Effector CD8-positive, alpha-beta T cell (primary cell): ENCODE results near the gene TRIM17.

Experiments used
- DNase-seq: peaks from one replicate; lab custom pipeline; 2025; lab: John Stamatoyannopoulos, UW

Gene TRIM17

DNA sequence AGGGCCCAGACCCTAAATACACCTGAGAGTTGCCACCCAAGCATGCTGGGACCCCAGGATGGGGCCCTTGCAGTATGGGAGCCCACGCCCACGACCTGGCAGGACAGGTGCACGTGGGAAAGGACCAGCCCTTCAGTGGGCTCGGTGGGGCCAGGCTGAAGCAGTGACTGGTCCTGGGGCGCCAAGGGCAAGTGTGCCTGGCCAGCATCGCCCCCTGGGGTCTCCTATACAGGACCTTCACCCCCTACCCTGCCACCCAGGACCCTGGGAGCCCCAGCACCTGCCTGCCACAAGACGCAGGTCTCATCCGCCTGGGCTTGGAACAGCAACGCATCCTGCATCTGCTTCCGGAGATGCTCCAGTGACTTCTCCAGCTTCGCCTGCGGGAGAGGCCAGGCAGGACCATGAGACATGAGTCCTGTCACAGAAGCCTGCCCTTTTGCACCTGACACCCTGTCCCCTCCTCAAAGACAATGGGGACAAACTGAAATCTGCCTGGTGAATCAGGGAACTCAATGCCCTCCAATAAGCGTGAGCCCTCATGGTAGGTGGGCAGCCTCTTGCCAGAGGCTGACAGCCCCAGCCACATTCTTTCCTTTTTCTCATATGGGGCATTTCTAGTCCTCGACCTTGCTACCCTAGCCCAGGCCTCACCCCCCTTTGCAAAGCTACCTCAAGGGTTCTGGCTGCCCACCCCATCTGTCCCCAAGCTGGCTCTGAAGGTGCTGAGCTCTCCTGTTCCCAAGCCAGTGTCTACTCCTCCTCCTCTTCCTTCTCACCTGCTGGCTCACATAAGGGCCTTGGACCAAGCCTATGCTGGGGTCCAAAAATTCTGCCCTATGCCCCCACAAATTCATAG lies 14.7 kb downstream of the TRIM17 start:
- DNase-seq = no peak

DNA sequence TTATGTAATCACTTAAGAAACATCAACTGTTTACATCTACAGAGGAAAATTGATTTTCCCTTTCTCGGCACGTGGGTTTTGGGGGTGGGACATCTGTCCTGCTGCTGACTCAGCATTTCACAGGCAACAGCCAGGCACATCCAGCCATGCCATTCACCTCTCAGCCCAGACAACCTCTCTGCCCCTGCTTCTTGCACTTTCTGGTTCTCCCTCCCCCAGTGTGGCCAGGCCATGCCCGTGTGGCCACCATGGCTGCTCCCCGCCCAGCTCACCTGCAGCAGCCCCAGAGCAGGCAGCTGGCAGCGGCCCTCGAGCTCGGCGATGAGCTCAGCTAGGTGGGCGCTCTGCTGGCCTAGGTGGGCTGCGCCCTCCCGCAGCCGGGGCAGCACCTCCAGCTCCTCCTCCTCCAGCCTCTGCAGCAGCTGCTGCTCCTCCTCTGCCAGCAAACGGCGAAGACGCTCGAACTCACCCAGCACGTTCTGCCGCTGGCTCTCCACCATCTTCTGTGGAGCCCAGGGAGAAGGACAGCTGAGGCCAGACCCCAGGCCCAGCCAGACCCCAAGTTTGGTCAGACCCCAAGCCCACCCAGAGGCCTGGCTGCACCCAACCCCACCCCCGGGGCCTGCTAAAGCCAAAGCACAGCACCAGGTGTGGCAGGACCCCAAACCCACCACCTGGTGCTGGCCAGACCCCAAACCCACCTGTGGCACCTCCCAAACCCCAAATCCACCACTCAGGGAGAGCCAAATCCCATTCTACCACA lies 15.8 kb downstream of the TRIM17 start:
- no peak for DNase-seq

DNA sequence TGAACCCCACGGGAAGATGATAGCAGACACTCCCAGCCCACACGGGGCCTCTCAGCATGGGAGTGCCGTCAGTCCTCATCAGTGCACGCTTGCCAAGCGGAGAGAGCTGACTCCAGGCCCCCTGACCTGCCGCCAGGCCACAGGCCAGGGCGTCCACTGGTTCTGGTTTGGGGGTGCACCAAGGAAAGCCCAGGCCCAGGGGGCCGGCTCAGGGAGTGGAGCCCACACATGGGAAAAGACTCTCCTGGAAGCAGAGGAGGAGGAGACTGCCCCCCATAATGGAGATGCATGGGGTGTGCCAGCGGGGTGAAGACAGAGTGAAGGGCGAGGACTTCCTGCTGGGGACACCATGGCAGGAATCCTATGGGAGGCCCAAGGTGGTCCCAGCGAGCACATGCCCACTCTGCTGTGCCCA lies 16.4 kb downstream of the TRIM17 start:
- no peak for DNase-seq

DNA sequence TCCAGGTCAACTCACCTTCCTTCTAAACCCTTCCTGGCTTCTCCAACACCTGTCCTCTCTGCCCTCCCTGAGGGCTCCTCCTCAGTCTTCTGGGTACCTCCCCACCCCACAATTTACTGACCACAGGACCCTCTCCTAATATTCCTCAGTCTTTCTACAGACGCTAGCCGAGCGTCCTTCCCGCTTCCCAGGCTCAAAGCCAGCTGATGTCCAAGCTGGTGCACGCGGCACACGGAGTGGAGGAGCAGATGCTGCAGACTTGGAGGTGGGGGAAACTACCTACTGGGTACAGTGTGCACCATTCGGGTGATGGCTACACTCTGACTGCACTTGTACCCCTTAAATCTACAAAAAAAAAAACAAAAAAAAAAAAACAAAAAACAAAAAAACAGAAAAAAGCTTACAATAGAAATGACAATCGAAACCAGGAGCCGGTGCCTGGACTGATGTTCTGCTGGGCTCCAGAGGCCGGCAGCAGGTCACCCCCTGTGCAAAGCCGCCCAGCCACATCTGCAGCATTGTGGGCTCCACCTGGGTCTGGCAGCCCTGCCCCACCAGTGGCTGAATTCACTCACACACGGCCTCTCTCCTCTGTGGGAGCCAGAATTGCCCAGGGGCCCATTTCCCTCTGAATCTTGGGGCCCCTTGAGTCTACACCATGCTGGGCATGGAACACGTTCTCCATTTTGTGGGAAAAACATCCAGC lies 17.0 kb downstream of the TRIM17 start:
- no peak for DNase-seq

DNA sequence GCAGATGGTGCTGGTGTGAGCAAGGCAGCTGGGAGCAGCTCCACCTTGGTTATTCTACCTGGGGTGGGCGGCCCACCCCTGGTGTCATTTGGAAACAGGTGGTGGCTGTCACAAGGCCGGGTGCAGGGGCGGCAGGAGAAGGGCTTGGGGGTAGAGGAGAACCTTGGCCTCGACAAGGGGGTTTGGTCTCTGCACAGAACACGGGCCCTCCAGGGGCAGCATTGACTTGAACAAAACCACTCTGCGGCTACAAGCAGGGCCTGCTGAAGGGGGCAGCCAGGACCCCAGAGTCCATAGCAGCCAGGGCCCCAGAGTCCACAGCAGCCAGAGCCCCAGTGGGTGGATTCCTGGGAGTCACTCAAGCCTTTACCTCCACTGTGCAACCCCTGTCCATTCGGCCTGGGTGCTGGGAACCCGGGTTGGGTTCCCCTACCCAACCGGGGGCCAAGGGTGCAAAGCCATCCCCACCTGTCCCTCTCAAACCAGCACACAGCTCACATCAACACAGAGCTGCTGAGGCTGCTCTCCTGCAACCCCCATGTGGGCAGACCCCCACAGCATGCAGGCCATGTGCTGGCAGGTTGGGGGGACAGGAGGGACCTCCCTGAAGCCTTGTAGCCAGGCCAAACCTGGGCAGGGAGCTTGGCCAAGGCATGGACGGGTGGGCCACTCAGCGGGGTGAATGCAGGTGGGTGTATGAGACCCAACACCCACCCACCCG lies 17.8 kb downstream of the TRIM17 start:
- no peak for DNase-seq

DNA sequence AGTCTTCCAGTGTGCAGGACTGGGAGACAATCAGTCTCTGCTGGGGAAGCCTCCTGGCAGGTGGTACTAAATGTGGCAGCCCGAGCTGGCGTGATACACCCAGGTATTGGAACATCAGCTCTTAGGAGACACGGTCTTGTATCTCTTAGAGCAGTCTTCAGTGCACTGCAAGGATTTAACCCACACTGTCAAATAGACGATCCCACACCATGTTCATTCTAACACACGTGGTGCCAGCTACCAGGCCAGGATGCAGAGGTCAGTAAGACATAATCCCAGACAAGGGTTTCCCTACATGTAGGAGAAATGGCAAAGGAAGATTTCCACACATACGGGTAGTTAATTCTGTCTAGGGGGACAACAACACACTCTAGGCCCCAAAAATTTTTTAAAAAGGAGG lies 18.7 kb downstream of the TRIM17 start:
- DNase-seq = no peak

DNA sequence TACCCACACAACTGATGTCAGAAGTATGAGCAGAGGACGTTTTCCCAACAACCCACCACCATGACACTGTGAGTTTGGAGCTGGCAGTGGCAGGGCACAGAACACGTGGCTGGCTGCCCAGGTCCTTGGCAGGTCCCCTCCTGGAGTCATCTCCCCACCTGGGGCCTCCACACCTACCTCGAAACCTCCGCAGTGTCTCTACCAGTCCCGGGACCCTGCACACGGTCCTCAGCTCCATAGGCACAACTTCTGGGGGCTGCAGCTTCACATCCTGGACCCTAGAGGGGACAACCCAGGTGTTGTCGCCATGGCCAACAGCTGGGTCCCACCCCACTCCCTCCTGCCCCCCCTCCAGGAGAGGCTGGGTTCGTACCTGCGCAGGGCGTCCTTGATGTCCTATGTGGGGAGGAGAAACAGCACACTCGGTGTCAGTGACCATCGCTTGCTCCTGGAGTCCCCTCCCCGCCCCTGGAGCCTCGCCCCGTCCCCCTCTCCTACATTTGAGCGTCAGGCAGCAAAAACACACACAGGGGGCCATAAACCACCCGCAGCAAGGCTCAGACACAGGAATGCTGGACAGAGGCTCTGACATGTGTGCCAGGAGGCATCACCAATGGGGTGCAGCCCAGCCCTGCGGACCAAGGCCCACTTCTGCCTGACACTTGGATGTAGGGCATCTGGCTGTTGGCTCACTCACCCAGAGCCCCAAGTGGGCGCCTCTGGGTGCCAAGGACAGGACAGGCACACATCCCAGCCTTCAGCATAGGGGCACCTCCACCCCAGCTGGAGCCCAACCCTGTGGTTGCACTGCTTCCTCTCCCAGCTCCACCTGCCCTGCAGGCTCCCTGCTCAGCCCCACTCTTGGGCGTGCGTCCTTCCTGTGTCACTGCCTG lies 19.6 kb downstream of the TRIM17 start:
- DNase-seq = no peak

DNA sequence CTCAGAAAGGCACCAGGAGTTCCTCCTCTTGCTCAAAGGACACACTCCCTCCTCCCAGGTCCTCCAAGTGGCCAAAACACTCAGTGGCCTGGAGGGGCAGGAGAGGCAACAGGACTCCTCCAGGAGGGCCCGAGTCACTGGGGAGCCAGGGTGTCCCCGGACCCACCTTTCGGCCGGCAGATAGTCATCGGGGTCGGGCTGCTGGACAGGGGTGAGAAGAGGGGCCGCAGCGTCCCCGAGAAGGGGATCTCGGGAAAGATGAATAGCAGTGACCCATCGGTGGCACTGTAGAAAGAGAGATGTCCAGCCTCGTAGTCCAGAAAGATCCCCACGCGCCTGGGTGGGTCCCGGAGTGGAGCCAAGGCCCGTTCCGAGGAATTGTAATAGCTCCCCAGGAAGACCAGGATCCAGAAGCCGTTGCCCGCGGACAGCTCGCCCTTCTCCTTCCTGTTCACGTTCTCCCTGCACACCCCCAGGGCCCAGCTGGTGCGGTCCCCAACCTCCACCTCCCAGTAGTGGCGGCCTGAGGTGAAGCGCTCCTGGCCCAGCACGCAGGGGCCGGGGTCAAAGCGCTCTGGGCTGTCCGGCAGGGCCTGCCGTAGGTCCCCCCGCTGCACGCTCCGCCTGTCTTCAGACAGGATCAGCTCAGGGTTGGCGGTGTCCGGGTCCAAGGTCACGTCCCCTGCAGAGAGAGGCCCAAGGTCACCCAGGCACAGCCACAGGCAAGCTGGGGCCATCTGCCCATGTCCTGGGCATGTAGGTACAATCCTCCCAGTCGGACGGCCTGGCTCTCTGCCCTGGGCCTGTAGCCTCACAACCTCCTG lies 21.9 kb downstream of the TRIM17 start:
- DNase-seq = no peak

DNA sequence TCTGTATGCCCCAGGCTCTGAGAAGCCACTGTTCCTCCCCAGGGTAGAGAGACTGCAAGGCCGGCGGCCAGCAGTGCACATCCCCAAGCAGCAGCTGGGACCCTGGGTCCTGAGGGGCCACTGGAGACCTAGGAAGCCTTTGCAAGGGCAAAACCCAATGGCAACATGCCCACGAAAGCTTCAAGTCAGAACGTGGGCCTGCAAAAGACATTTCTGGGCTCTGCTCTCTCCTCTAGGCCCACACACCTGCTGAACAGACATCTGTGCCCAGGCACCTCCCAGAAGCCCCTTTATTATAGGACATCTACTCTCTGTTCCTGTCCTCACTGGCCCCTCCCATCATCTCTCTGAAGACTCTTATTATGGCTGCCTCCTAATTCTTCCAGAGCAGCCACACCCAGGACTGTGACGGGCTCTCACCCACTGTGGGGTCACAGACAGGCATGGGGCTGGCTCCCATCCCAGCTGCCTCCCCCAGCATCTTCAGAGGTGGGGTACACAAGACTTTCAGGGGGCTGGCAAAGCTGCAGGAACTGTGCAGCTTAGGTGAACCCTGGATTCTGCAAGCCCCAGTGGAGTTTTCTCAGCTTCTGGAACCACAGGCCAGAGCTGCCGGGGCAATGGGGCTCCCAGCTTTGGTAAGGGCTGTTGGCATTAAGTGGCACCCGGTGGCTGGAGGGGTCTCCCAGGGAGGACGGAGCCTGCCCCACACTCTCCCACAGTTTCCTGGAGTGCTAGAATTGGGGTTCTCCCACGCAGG lies 22.7 kb downstream of the TRIM17 start:
- DNase-seq = no peak

DNA sequence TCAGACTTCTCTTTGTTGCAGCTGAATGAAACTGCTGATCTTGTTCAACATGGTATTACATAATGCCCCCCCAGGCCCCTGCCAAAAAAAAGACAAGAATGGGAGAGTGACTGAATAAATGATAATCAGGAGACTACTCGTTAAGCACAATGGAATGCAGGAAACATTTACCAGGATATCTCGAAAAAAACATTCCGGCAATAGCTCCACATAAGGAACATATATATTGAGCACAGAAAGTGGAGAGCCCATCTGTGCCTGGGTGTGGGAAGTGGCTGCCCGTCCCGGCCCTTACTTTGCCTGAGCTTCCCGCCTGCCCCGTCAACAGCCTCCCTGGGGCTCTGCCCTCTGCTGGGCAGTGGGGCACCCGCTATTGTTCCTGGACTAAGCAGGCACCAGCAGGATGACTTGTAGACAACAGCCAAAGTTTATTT lies 23.4 kb downstream of the TRIM17 start:
- DNase-seq = no peak

DNA sequence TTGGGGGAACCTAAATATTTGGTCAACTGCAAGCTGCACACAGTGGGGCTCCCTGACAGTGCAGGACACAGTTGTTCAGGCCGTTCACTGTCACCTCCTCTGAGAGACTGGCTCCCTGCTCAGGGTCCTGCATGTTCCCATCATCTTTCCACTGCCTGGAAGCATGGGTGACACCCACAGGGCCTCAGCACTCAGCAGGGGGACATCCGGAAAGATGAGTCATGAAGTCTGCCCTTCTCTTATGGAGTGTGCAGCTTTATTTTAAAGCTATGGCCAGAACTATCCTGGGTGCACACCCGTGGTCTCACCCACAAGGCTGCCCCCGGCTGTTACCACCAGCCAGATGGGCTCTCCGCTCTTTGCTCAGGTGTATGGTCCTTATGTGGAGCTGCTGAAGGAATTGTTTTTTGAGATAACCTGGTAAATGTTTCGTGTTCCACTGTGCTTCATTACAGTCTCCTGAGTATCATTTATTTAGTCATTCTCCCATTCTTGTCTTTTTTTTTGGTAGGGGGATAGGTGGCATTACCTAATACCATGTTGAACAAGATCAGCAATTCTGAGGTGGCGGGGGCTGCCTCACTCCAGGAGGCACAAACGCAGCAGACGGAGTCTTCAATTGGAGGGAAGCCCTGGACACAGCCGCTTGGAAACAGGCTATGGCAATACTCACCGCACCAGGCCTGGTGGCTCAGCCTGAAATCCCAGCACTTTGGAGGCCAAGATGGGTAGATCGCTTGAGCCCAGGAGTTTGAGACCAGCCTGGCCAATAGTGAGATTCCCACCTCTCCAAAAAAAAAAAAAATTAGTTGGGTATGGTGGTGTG lies 24.3 kb downstream of the TRIM17 start:
- DNase-seq = no peak

DNA sequence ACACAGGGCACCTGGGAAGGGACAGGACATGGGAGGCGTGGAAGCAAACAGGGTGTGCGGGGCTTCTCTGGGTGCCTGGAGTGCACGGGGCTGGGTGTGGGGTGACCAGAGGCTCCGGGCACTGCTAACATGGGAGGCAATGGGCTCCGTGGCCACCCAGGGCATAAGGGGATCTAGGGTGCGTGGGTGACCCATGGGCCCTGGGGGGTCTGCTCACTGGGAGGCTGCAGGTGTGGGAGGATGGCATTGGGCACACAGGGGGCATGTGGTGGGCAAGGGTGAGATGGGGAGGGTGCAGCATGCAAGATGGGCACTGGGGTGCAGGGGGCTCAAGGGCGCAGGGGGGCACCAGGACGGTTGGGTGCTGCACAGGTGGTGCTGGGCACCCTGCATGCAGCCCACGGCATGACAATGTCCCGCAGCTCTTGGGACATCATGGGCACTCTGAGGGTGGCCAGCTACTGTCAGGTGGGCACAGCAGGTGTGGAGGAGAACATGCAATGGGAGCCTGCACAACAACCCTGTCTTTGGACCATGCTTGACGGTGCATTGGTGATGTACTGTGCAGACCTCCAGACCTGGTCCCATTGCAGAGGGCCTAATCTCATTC lies 25.1 kb downstream of the TRIM17 start:
- no peak for DNase-seq

DNA sequence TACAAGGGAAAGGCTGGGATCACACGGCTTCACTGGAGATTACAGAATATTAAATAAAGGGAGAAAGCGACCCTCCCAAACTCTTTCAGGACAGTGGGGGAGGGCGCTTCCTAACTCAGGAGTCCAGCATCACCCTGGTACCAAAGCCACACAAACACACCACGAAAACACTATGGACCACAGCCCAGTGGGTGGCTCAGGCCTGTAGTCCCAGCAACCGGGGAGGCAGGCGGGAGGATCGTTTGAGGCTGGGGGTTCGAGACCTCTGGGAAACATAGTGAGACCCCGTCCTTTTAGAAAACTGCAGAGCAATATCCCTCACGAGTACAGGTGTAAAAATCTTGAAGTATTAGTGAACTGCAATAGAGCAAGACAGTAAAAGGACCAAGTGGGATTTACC lies 26.0 kb downstream of the TRIM17 start:
- no peak for DNase-seq

DNA sequence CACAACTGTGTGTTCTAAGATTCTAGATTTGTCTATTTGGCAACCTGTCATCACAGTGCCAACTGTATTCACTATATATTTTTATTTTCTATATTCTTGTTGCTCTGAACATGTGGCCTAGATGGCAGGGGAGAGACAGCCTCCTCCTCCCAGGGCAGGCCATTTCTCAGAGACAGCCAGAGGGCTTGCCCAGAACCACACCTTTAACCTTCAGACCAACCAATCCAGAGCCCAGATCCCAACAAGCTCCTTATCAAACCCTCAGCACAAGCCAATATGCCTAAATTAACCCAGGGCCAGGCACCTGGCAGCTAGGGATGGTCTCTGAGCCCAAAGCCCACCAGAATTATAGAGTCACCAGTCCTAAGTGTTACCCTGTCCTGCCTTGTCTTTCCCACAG lies 29.3 kb downstream of the TRIM17 start:
- no peak for DNase-seq

DNA sequence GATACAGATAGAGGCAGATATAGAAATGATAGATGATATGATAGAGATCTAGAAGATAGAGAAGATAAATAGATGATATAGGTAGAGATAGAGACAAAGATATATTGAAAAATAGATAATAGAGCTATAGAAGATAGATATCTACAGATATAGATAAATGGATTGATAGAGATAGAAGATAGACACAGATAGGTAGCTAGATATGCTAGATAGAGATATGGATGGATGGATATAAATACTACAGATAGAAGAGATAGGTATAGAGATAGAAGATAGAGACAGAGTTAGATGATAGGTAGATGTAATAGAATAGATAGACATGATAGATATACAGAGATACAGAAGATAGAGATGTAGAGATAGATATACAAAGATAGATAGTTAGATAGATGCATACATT lies 31.4 kb downstream of the TRIM17 start:
- no peak for DNase-seq

DNA sequence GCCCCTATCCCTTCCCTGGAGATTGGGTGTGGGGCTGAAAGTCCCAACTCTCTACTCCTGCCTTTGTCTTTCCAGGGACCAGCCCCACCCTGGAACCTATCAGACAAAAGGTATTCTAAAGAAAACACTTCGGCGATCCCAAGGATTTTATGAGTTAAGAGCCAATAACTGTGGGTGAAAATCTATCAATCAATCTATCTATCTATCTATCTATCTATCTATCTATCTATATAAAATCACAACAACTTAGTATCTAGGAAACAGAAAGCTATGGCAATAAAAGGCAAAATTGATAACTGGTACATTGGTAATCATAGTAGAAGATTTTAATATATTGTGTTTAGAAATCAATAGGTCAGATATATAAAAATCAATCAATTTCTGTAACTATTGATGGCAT lies 32.9 kb downstream of the TRIM17 start:
- no peak for DNase-seq

DNA sequence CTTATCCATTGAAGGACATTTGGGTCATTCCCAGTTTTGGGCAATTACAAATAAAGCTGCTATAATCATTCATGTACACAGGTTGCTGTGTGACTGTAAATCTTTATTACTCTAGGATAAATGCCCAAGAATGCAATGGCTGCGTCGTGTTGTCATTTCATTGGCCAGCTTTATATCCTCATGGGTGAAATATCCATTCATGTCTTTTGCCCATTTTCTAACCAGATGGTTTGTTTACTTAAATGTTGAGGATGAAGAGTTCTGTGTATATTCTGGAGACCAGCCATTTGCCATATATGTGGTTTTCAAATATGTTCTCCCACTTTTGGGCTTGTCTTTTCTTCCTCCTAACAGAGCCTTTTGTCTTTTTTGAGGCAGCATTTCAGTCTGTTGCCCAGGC lies 35.3 kb downstream of the TRIM17 start:
- DNase-seq = no peak

DNA sequence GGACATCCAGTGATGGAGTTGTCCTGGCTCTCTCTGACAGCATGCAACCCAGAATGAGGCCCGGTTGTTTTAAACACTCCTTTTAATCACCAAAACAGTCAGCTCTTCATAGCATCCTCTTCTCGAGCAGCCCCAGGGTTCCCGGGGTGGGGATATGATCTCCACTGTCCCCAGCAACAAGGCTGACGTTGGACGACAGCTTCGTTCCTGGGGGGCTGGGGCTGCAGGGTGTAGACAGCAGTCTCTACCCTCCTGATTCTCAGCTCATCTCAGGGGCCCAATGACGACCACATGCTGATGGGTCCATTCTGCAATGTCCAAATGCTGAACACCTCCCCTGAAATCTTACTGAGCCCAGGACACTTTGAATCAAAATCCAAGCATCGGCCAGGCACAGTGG lies 37.0 kb downstream of the TRIM17 start:
- no peak for DNase-seq
